HL-60 (cell line): ENCODE data around the gene CES2.
"Not testable (repeated sequence)": the region's sequence is repeated elsewhere in the genome, so short reads cannot be mapped to it uniquely, and the experiment has no call there.

Source experiments
- DNase-seq, 2 experiments: peaks; one replicate each; pipeline ENCODE4 v3.0.0-alpha.2; 2010 to 2020; ENCODE audit warnings: low read depth in 1 of 2, low spot score in 1 of 2
- H3K27ac ChIP-seq: fragments of 250-450 bp; sonication (Bioruptor Pico); replicated peaks from 2 replicates; pipeline ENCODE4 v1.5.1; 2020; ENCODE audit warnings: mild to moderate bottlenecking, moderate library complexity
- H3K27me3 ChIP-seq: fragments of 250-450 bp; sonication (Bioruptor Pico); 2 replicates; pipeline ENCODE4 v1.5.1; 2021; ENCODE audit warnings: mild to moderate bottlenecking, moderate library complexity; ENCODE audit not compliant: insufficient read depth, poor library complexity, severe bottlenecking
- H3K4me3 ChIP-seq: replicated peaks from 2 replicates; pipeline ENCODE4 v1.5.1; 2011; ENCODE audit warnings: mild to moderate bottlenecking, control low read depth, low read length; ENCODE audit not compliant: insufficient read depth
- GABPA ChIP-seq: IDR thresholded peaks from 2 replicates; pipeline ENCODE4 v1.6.1; 2012; ENCODE audit warnings: low read depth
- POLR2AphosphoS5 ChIP-seq: IDR thresholded peaks from 2 replicates; pipeline ENCODE4 v1.6.1; 2012; ENCODE audit warnings: low read depth
- SPI1 ChIP-seq: IDR thresholded peaks from 2 replicates; pipeline ENCODE4 v1.6.1; 2012; ENCODE audit warnings: low read depth, mild to moderate bottlenecking, borderline replicate concordance
- TF ChIP-seq, protein P1 (sequence below): IDR thresholded peaks from 2 replicates; pipeline ENCODE4 v1.6.1; 2012; ENCODE audit warnings: low read depth; ENCODE audit not compliant: insufficient replicate concordance
- TF ChIP-seq, protein P2 (sequence below): IDR thresholded peaks from one replicate; pipeline ENCODE4 v1.5.1; 2011; ENCODE audit warnings: low read length, control low read depth, inconsistent platforms; ENCODE audit not compliant: insufficient read depth

CES2 gene

DNA sequence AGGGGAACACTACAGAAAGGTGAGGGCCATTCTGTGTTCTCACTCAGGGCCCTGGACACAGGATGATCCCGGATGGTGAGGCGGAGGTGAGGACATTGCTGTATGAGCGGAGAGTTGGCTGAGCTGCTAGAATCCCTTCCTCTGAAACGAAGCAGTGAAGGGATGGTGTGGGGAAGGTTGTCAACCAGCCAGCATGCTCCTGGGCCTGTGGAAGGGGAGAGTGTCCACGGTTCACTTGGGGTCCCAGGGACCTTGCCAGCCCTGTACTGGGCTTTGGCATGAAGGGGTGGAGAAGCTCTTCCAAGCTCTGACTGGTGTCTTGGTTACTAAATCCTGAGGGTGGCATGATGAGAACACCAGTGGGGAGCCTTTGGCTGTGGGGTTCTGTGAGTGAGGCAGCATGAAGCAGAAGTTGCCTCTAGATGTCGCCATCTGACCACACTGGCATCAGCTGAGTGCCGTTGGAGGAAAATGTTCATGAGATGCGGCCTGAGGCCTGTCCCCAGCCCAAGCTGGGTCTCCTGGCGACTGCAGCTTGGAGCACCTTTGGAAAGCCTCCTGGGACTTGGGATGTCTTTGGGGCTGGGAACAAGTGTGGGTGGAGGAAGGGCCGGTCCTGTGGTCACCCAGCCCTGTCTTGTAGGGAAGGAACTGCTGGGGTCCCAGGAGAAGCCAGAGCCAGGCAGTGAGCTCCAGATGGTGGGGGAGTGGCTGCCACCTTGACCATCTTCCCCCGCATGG is 40.2 kb upstream of the CES2 start:
- TF ChIP-seq, protein P1, sequence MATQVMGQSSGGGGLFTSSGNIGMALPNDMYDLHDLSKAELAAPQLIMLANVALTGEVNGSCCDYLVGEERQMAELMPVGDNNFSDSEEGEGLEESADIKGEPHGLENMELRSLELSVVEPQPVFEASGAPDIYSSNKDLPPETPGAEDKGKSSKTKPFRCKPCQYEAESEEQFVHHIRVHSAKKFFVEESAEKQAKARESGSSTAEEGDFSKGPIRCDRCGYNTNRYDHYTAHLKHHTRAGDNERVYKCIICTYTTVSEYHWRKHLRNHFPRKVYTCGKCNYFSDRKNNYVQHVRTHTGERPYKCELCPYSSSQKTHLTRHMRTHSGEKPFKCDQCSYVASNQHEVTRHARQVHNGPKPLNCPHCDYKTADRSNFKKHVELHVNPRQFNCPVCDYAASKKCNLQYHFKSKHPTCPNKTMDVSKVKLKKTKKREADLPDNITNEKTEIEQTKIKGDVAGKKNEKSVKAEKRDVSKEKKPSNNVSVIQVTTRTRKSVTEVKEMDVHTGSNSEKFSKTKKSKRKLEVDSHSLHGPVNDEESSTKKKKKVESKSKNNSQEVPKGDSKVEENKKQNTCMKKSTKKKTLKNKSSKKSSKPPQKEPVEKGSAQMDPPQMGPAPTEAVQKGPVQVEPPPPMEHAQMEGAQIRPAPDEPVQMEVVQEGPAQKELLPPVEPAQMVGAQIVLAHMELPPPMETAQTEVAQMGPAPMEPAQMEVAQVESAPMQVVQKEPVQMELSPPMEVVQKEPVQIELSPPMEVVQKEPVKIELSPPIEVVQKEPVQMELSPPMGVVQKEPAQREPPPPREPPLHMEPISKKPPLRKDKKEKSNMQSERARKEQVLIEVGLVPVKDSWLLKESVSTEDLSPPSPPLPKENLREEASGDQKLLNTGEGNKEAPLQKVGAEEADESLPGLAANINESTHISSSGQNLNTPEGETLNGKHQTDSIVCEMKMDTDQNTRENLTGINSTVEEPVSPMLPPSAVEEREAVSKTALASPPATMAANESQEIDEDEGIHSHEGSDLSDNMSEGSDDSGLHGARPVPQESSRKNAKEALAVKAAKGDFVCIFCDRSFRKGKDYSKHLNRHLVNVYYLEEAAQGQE, result no peak
- TF ChIP-seq SPI1 (no peak), GABPA (no peak), POLR2AphosphoS5 (no peak)
- TF ChIP-seq, protein P2, sequence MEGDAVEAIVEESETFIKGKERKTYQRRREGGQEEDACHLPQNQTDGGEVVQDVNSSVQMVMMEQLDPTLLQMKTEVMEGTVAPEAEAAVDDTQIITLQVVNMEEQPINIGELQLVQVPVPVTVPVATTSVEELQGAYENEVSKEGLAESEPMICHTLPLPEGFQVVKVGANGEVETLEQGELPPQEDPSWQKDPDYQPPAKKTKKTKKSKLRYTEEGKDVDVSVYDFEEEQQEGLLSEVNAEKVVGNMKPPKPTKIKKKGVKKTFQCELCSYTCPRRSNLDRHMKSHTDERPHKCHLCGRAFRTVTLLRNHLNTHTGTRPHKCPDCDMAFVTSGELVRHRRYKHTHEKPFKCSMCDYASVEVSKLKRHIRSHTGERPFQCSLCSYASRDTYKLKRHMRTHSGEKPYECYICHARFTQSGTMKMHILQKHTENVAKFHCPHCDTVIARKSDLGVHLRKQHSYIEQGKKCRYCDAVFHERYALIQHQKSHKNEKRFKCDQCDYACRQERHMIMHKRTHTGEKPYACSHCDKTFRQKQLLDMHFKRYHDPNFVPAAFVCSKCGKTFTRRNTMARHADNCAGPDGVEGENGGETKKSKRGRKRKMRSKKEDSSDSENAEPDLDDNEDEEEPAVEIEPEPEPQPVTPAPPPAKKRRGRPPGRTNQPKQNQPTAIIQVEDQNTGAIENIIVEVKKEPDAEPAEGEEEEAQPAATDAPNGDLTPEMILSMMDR, result peak; percentile 97
- DNase-seq, result peak; percentile 48 to 74
- Histone ChIP-seq H3K4me3 (no peak overlapping the region), H3K27ac (no peak overlapping the region), H3K27me3 (no peaks in the 10 kb centered on the region)

DNA sequence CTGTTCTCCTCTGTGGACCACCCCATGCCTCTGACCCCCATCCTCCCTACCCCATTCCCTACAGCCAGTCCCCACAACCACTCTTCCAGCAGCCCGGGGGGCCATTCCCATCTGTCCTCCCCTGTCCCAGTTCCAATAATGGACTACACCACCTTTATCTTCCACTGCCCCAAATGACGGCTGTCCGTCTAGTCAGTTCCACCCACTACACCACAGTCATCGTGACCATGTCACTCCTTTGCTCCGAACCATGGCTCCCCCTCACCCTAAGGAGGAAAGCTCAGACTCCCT is 39.7 kb upstream of the CES2 start:
- TF ChIP-seq, protein P2, result no peak
- no peak for TF ChIP-seq POLR2AphosphoS5
- TF ChIP-seq, protein P1, result no peak
- no peak for TF ChIP-seq SPI1
- no peak for TF ChIP-seq GABPA
- no peak overlapping the region for H3K27ac ChIP-seq

DNA sequence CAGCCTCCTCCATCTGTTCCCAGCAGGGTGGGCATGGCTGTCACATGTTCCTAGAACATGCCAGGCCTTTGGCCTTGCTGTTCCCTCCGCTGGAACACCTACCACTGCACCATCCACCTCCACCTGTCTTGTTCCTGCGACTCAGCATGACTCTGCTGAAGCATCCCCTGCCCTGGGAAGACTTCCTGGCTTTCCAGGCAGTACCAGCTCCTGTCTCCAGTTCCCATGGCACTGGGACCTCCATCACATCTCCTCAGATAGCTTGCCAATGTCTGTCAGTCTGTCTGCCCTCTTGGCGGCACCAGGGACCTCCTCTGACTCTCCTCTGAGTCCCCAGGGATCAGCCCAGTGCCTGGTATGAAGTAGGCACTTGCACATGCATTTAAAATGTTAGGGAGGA is 39.3 kb upstream of the CES2 start:
- TF ChIP-seq, protein P2, result no peak
- TF ChIP-seq GABPA, result no peak
- no peak for TF ChIP-seq SPI1
- no peak for TF ChIP-seq POLR2AphosphoS5
- TF ChIP-seq, protein P1, result no peak
- no peak for DNase-seq
- Histone ChIP-seq H3K27ac (no peak overlapping the region), H3K4me3 (no peak overlapping the region), H3K27me3 (no peaks in the 10 kb centered on the region)

More for the DNA sequence above, 39.7 kb upstream of the CES2 start:
- Histone ChIP-seq H3K4me3 (no peak overlapping the region), H3K27me3 (no peaks in the 10 kb centered on the region)
- no peak for DNase-seq

DNA sequence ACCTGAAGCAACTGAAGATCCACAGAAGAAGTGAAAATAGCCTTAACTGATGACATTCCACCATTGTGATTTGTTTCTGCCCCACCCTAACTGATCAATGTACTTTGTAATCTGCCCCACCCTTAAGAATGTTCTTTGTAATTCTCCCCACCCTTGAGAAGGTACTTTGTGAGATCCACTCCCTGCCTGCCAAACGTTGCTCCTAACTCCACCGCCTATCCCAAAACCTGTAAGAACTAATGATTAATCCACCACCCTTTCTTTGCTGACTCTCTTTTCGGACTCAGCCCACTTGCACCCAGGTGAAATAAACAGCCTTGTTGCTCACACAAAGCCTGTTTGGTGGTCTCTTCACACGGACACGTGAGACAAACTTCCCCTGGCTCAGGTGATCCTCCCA is 38.6 kb upstream of the CES2 start:
- H3K27ac ChIP-seq, DNase-seq, H3K27me3 ChIP-seq, H3K4me3 ChIP-seq: not testable (repeated sequence)
